WTC11 (cell line): Measurements from ENCODE around the gene PGS1. TPM values are rescaled to one million over a fixed set of nuclear protein-coding genes. Genes with fewer than 3 reads are reported as not detected.

Experiments used
- ATAC-seq: fragments of 200-7000 bp; cut with Tn5 transposase; 2 replicates; pipeline ENCODE4 v1.10.0; 2021; ENCODE audit warnings: mild to moderate bottlenecking, moderate library complexity
- CTCF ChIA-PET: fragments of 300-600 bp; sonication (Branson Sonifier 250); formaldehyde crosslinking; loops from one replicate; lab custom pipeline; 2021; ENCODE audit warnings: antibody characterized with exemption; lab: Charles Lee
- POLR2A ChIA-PET: fragments of 350-600 bp; sonication (Branson Sonifier 250); formaldehyde crosslinking; loops from one replicate; lab custom pipeline; 2021; ENCODE audit warnings: antibody characterized with exemption; lab: Charles Lee
- DNase-seq: peaks from one replicate; pipeline ENCODE4 v3.0.0; 2021; ENCODE audit warnings: low spot score
- H3K27ac Mint-ChIP-seq: 2 replicates; pipeline ENCODE4 v1.8.0; 2021; ENCODE audit warnings: mixed read lengths
- H3K27me3 Mint-ChIP-seq: 2 replicates; pipeline ENCODE4 v1.8.0; 2021; ENCODE audit warnings: low read depth, mild to moderate bottlenecking, moderate library complexity, mixed read lengths
- H3K36me3 Mint-ChIP-seq: 2 replicates; pipeline ENCODE4 v1.8.0; 2021; ENCODE audit warnings: mixed read lengths
- H3K4me1 Mint-ChIP-seq: 2 replicates; pipeline ENCODE4 v1.8.0; 2022; ENCODE audit warnings: mixed read lengths
- H3K4me3 Mint-ChIP-seq: 2 replicates; pipeline ENCODE4 v1.8.0; 2021; ENCODE audit warnings: mild to moderate bottlenecking, moderate library complexity, mixed read lengths
- H3K9me3 Mint-ChIP-seq: 2 replicates; pipeline ENCODE4 v1.8.0; 2021; ENCODE audit warnings: mixed read lengths
- ATF2 ChIP-seq: sonication (generic); formaldehyde crosslinking; IDR thresholded peaks from 2 replicates; pipeline ENCODE4 v1.8.1; 2022; ENCODE audit warnings: low read depth, missing genetic modification reagents, borderline replicate concordance
- ATF6 ChIP-seq: sonication (generic); formaldehyde crosslinking; IDR thresholded peaks from 2 replicates; pipeline ENCODE4 v1.8.1; 2023; ENCODE audit warnings: mild to moderate bottlenecking, missing genetic modification reagents
- E2F1 ChIP-seq: sonication (generic); formaldehyde crosslinking; IDR thresholded peaks from 2 replicates; pipeline ENCODE4 v1.8.0; 2022; ENCODE audit warnings: mild to moderate bottlenecking, missing genetic modification reagents
- E2F4 ChIP-seq: sonication (generic); formaldehyde crosslinking; IDR thresholded peaks from 2 replicates; pipeline ENCODE4 v1.8.1; 2022; ENCODE audit warnings: low read depth, mild to moderate bottlenecking, moderate library complexity, missing genetic modification reagents, borderline replicate concordance
- FOXK1 ChIP-seq: sonication (generic); formaldehyde crosslinking; IDR thresholded peaks from 2 replicates; pipeline ENCODE4 v1.8.0; 2022; ENCODE audit warnings: mild to moderate bottlenecking, moderate library complexity, missing genetic modification reagents
- PREB ChIP-seq: sonication (generic); formaldehyde crosslinking; IDR thresholded peaks from 2 replicates; pipeline ENCODE4 v1.8.1; 2022; ENCODE audit warnings: mild to moderate bottlenecking, missing genetic modification reagents, moderate library complexity, borderline replicate concordance
- SMAD4 ChIP-seq: sonication (generic); formaldehyde crosslinking; IDR thresholded peaks from 2 replicates; pipeline ENCODE4 v1.8.0; 2022; ENCODE audit warnings: mild to moderate bottlenecking, missing genetic modification reagents
- ZNF121 ChIP-seq: sonication (generic); formaldehyde crosslinking; IDR thresholded peaks from 2 replicates; pipeline ENCODE4 v1.8.0; 2023; ENCODE audit warnings: missing genetic modification reagents
- ZNF425 ChIP-seq: fragments of 250-450 bp; sonication (Bioruptor Pico); conservative IDR thresholded peaks from 2 replicates; pipeline ENCODE4 v1.9.0; 2021; ENCODE audit warnings: mild to moderate bottlenecking
- ZNF532 ChIP-seq: fragments of 250-450 bp; sonication (Bioruptor Pico); IDR thresholded peaks from 2 replicates; pipeline ENCODE4 v1.9.0; 2021; ENCODE audit warnings: mild to moderate bottlenecking, borderline replicate concordance
- total RNA-seq: library from RNA; stranded (reverse); gene quantifications from 3 replicates; pipeline ENCODE4 v1.2.3, GENCODE V29; 2021

The PGS1 gene
- total RNA-seq, 1 experiment from 2014 or later = 51.4 TPM

- TF ChIP-seq E2F4 (no peak), ZNF425 (CRISPR knock-in tag) (no peak), ATF6 (CRISPR knock-in tag) (no peak)
These were observed 37.6 kb downstream of the PGS1 start (continued) for GRCh38 chr17:78415821-78416711.

- H3K36me3 Mint-ChIP-seq = peaks cover 25% of the 10 kb centered on the region
These were observed 38.5 kb downstream of the PGS1 start for GRCh38 chr17:78416791-78417530.

More at GRCh38 chr17:78416791-78417530, 38.5 kb downstream of the PGS1 start:
- POLR2A ChIA-PET = interaction anchor here (1.8 kb wide), 1 partner anchor 56 kb away, joined by 5 read pairs; no protein-coding TSS in a partner anchor
- Mint-ChIP-seq H3K9me3 (no peaks in the 10 kb centered on the region), H3K4me1 (peaks cover 12% of the 10 kb centered on the region), H3K27ac (peak overlapping the region; percentile 41), H3K4me3 (no peak overlapping the region), H3K27me3 (no peaks in the 10 kb centered on the region)
- CTCF ChIA-PET = interaction anchor here (0.6 to 5.1 kb wide), 6 partner anchors 34 to 170 kb away, joined by 3 to 31 read pairs (median 4); no protein-coding TSS in a partner anchor
- TF ChIP-seq E2F1 (no peak), ZNF121 (CRISPR knock-in tag) (no peak), SMAD4 (no peak), ZNF532 (CRISPR knock-in tag) (no peak), PREB (CRISPR knock-in tag) (no peak), FOXK1 (CRISPR knock-in tag) (no peak), ATF2 (CRISPR knock-in tag) (no peak)
- no peak for DNase-seq
- no peak for ATAC-seq
